ENCODE measurements around the gene ASXL2.

The ASXL2 gene

DNA sequence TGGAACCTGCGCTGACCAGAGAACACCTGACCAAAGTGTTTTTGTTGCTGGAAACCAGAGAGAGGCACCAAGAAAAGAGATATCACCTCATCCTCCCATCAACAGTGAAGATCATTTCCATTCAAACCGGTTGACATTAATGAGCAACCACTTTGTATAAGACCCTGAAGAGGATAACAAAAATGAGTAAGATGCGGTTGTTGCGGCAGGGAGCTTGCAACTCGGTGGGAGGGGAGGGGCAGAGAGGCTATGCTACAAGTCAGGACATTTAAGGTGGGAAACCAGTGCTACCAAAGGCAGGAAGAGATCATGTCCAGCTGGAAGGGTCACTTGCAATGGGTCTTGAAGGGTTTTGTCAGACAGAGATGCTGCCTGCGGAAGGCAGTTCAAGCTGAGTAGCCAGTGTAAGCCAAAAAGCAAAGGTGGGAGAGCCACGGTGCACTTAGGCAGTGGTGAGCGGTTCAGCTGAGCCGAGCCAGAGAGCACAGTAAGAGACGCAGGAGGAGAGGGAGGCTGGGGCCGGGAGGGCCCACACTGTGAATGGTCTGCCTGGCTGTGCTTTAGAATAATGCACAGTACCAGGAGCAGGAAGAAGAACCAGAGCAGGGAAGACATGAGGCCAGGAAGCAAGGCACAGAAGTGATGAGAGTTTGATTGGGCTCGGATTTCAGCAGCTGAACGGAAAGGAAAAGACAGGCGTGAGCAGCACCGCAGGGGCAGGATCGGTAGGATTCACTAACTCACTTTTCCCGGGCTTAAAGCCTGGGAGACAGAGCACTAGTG lies 180.5 kb downstream of the ASXL2 start:
- no peak for TF ChIP-seq CSDC2 (CRISPR knock-in tag; IDR thresholded peaks at IDR 0.05)
- no peak for TF ChIP-seq GLIS3 (CRISPR knock-in tag; IDR thresholded peaks at IDR 0.05)
- TF ChIP-seq, protein P1, sequence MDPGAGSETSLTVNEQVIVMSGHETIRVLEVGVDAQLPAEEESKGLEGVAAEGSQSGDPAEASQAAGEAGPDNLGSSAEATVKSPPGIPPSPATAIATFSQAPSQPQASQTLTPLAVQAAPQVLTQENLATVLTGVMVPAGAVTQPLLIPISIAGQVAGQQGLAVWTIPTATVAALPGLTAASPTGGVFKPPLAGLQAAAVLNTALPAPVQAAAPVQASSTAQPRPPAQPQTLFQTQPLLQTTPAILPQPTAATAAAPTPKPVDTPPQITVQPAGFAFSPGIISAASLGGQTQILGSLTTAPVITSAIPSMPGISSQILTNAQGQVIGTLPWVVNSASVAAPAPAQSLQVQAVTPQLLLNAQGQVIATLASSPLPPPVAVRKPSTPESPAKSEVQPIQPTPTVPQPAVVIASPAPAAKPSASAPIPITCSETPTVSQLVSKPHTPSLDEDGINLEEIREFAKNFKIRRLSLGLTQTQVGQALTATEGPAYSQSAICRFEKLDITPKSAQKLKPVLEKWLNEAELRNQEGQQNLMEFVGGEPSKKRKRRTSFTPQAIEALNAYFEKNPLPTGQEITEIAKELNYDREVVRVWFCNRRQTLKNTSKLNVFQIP (CRISPR knock-in tag; IDR thresholded peaks at IDR 0.05; ENCODE audit: borderline replicate concordance, low read depth) = no peak
- ATAC-seq = no peak

DNA sequence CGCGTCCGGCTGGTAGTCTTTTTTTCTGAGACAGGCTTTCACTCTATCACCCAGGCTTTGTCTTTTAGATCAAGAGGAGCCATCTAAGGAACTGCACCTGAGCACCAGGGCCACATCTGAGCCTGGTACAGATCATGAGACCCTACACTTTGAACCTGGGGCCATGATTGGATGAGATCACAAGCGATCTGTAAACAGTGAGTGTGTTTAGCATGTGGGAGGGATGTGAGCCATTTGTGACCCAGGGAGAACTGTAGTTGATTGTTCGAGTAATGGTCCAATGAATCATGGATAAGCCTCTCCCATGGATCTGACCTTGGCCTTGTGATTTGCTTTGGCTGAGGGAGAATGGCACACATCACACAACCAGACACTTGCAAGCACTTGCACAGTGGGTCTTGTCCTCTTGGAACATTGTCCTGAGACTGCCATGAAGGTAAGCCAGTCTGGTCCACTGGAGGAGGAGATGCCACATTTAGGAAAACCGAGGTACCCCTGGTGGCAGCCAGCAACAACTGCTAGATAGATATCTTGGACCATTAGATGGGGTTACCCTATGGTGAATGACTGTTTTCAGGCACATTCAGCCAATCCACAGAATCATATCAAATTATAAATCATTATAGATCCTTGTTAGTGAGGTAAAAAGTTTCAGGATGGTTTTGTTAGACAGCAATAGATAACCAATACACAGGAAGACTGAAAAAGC lies 185.4 kb downstream of the ASXL2 start:
- TF ChIP-seq BACH2 (CRISPR knock-in tag; IDR thresholded peaks at IDR 0.05; ENCODE audit: borderline replicate concordance) (no peak), ZFP3 (CRISPR knock-in tag; IDR thresholded peaks at IDR 0.05) (no peak), ESRRG (CRISPR knock-in tag; IDR thresholded peaks at IDR 0.05) (no peak), ZNF565 (CRISPR knock-in tag; conservative IDR thresholded peaks at IDR 0.05; ENCODE audit: low read depth) (no peak), PPARA (CRISPR knock-in tag; IDR thresholded peaks at IDR 0.05; ENCODE audit: borderline replicate concordance) (no peak), ZNF8 (CRISPR knock-in tag; IDR thresholded peaks at IDR 0.05) (no peak), GLIS3 (CRISPR knock-in tag; IDR thresholded peaks at IDR 0.05) (no peak), ARNTL (CRISPR knock-in tag; IDR thresholded peaks at IDR 0.05; ENCODE audit: borderline replicate concordance, low read depth) (no peak), CSDC2 (CRISPR knock-in tag; IDR thresholded peaks at IDR 0.05) (no peak), OSR1 (CRISPR knock-in tag; IDR thresholded peaks at IDR 0.05) (no peak), ZFP30 (CRISPR knock-in tag; IDR thresholded peaks at IDR 0.05) (no peak), TOX (CRISPR knock-in tag; IDR thresholded peaks at IDR 0.05; ENCODE audit: borderline replicate concordance) (no peak)
- TF ChIP-seq, protein P2, sequence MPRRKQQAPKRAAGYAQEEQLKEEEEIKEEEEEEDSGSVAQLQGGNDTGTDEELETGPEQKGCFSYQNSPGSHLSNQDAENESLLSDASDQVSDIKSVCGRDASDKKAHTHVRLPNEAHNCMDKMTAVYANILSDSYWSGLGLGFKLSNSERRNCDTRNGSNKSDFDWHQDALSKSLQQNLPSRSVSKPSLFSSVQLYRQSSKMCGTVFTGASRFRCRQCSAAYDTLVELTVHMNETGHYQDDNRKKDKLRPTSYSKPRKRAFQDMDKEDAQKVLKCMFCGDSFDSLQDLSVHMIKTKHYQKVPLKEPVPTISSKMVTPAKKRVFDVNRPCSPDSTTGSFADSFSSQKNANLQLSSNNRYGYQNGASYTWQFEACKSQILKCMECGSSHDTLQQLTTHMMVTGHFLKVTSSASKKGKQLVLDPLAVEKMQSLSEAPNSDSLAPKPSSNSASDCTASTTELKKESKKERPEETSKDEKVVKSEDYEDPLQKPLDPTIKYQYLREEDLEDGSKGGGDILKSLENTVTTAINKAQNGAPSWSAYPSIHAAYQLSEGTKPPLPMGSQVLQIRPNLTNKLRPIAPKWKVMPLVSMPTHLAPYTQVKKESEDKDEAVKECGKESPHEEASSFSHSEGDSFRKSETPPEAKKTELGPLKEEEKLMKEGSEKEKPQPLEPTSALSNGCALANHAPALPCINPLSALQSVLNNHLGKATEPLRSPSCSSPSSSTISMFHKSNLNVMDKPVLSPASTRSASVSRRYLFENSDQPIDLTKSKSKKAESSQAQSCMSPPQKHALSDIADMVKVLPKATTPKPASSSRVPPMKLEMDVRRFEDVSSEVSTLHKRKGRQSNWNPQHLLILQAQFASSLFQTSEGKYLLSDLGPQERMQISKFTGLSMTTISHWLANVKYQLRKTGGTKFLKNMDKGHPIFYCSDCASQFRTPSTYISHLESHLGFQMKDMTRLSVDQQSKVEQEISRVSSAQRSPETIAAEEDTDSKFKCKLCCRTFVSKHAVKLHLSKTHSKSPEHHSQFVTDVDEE (CRISPR knock-in tag; IDR thresholded peaks at IDR 0.05) = no peak
- TF ChIP-seq, protein P3, sequence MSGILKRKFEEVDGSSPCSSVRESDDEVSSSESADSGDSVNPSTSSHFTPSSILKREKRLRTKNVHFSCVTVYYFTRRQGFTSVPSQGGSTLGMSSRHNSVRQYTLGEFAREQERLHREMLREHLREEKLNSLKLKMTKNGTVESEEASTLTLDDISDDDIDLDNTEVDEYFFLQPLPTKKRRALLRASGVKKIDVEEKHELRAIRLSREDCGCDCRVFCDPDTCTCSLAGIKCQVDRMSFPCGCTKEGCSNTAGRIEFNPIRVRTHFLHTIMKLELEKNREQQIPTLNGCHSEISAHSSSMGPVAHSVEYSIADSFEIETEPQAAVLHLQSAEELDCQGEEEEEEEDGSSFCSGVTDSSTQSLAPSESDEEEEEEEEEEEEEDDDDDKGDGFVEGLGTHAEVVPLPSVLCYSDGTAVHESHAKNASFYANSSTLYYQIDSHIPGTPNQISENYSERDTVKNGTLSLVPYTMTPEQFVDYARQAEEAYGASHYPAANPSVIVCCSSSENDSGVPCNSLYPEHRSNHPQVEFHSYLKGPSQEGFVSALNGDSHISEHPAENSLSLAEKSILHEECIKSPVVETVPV (CRISPR knock-in tag; IDR thresholded peaks at IDR 0.05) = no peak
- ATAC-seq = no peak

DNA sequence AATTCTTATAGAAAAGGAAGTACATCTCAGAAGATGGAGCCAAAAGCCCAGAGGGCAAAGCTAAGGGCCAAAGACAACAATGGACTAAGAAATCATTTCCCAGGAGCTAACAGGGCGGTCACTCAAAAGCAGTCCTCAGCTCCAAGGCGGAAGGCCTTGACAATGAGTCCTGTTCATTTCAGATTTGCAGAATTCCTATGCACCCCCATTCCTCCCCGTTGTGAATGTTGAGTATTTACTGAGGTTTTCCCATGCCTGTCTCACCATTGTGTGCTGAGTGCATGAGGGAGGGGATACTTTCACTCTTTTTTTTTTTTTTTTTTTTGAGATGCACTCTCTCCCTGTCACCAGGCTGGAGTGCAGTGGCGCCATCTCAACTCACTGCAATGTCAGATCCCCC lies 186.1 kb downstream of the ASXL2 start:
- no peak for ATAC-seq
- TF ChIP-seq PPARA (CRISPR knock-in tag; IDR thresholded peaks at IDR 0.05; ENCODE audit: borderline replicate concordance) (no peak), ZNF70 (CRISPR knock-in tag; IDR thresholded peaks at IDR 0.05) (no peak), ISL1 (CRISPR knock-in tag; IDR thresholded peaks at IDR 0.05) (no peak), TOX (CRISPR knock-in tag; IDR thresholded peaks at IDR 0.05; ENCODE audit: borderline replicate concordance) (no peak), ESRRG (CRISPR knock-in tag; IDR thresholded peaks at IDR 0.05) (no peak), TCF4 (CRISPR knock-in tag; IDR thresholded peaks at IDR 0.05; ENCODE audit: borderline replicate concordance) (no peak)
- TF ChIP-seq, protein P4, sequence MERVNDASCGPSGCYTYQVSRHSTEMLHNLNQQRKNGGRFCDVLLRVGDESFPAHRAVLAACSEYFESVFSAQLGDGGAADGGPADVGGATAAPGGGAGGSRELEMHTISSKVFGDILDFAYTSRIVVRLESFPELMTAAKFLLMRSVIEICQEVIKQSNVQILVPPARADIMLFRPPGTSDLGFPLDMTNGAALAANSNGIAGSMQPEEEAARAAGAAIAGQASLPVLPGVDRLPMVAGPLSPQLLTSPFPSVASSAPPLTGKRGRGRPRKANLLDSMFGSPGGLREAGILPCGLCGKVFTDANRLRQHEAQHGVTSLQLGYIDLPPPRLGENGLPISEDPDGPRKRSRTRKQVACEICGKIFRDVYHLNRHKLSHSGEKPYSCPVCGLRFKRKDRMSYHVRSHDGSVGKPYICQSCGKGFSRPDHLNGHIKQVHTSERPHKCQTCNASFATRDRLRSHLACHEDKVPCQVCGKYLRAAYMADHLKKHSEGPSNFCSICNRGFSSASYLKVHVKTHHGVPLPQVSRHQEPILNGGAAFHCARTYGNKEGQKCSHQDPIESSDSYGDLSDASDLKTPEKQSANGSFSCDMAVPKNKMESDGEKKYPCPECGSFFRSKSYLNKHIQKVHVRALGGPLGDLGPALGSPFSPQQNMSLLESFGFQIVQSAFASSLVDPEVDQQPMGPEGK (CRISPR knock-in tag; IDR thresholded peaks at IDR 0.05; ENCODE audit: borderline replicate concordance) = no peak
- TF ChIP-seq, protein P1 (CRISPR knock-in tag; IDR thresholded peaks at IDR 0.05; ENCODE audit: borderline replicate concordance, low read depth) = no peak
- TF ChIP-seq, protein P3 (CRISPR knock-in tag; IDR thresholded peaks at IDR 0.05) = no peak
- TF ChIP-seq, protein P2 (CRISPR knock-in tag; IDR thresholded peaks at IDR 0.05) = no peak
- TF ChIP-seq, protein P5, sequence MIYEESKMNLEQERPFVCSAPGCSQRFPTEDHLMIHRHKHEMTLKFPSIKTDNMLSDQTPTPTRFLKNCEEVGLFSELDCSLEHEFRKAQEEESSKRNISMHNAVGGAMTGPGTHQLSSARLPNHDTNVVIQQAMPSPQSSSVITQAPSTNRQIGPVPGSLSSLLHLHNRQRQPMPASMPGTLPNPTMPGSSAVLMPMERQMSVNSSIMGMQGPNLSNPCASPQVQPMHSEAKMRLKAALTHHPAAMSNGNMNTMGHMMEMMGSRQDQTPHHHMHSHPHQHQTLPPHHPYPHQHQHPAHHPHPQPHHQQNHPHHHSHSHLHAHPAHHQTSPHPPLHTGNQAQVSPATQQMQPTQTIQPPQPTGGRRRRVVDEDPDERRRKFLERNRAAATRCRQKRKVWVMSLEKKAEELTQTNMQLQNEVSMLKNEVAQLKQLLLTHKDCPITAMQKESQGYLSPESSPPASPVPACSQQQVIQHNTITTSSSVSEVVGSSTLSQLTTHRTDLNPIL (CRISPR knock-in tag; IDR thresholded peaks at IDR 0.05; ENCODE audit: low read depth) = no peak

Measured in SK-N-SH treated with all-trans-retinoic acid at 6 μM for 48 hours (cell line).